PC-9 (cell line): ENCODE measurements around the gene AHCYL2.

Experiments
- EZH2 ChIP-seq: fragments of 200-600 bp; sonication (generic); IDR thresholded peaks from 2 replicates; pipeline ENCODE4 v1.8.0; 2017; ENCODE audit warnings: antibody characterized with exemption, low read depth
- TF ChIP-seq, protein P1 (sequence below): fragments of 200-600 bp; sonication (generic); conservative IDR thresholded peaks from 2 replicates; pipeline ENCODE4 v1.6.1; 2017; ENCODE audit warnings: mixed run types, antibody characterized with exemption, mild to moderate bottlenecking, moderate library complexity

DNA sequence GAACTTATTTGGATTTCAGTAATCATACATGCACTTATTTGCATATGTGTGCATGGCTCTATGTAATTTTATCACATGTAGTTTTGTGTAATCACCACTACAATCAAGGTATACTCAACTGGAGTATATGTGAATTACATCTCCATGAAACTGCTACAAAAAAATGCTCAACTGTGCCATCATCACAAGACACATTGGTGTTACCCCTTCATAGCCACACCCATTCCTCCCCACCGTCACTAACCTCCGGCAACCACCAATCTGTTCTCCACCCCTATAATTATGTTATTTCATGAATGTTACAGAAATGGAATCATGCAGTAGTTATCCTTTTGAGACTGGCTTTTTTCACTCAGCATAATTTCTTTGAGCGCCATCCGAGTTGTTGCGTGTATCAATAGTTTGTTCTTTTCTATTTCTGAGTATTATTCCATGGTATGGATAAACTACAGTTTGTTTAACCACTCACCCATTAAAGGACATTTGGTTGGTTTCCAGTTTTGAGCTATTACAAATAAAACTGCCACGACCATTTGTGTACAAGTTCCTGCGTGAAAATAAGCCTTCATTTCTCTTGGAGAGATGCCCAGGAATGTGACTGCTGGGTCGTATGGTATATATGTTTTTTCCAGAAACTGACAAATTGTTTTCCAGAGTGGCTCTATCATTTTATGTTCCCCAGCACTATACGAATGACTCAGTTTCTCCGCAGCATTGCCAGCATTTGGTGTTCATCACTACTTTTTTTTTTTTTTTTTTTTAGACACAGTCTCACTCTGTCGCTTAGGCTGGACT is 47.7 kb upstream of the AHCYL2 start:
- TF ChIP-seq, protein P1, sequence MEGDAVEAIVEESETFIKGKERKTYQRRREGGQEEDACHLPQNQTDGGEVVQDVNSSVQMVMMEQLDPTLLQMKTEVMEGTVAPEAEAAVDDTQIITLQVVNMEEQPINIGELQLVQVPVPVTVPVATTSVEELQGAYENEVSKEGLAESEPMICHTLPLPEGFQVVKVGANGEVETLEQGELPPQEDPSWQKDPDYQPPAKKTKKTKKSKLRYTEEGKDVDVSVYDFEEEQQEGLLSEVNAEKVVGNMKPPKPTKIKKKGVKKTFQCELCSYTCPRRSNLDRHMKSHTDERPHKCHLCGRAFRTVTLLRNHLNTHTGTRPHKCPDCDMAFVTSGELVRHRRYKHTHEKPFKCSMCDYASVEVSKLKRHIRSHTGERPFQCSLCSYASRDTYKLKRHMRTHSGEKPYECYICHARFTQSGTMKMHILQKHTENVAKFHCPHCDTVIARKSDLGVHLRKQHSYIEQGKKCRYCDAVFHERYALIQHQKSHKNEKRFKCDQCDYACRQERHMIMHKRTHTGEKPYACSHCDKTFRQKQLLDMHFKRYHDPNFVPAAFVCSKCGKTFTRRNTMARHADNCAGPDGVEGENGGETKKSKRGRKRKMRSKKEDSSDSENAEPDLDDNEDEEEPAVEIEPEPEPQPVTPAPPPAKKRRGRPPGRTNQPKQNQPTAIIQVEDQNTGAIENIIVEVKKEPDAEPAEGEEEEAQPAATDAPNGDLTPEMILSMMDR = no peak
- no peak for TF ChIP-seq EZH2
